CD14-positive monocyte (primary cell): ENCODE results near the gene FAM210B. TPM values are rescaled to one million over a fixed set of nuclear protein-coding genes. Genes with fewer than 3 reads are reported as not detected.

Source experiments
- DNase-seq, 3 donors: peaks; one replicate each; pipeline ENCODE4 v3.0.0-alpha.2; 2011 to 2022
- H2AFZ ChIP-seq: 2 replicates; pipeline ENCODE4 v1.6.0; 2012; ENCODE audit warnings: mild to moderate bottlenecking, low read depth, low read length, inconsistent platforms; ENCODE audit not compliant: insufficient read depth, poor library complexity, severe bottlenecking
- H3K27ac ChIP-seq, 2 donors: 1 replicate in 1 of 2; 2 replicates in 1 of 2; pipeline ENCODE4 v1.5.1; 2012 to 2013; ENCODE audit warnings: low read length in 2 of 2, control low read depth in 1 of 2, inconsistent platforms in 1 of 2, low read depth in 1 of 2, mild to moderate bottlenecking in 1 of 2
- H3K27me3 ChIP-seq, 2 donors: one replicate each; pipeline versions ENCODE4 v1.6.0 to v1.6.1; 2011 to 2013; ENCODE audit warnings: low read length in 2 of 2; ENCODE audit not compliant: control insufficient read depth in 2 of 2, insufficient read depth in 2 of 2
- H3K36me3 ChIP-seq, 2 donors: replicated peaks in 1 of 2; 1 replicate in 1 of 2; 2 replicates in 1 of 2; pipeline versions ENCODE4 v1.5.1 to v1.6.1; 2012 to 2013; ENCODE audit warnings: low read length in 2 of 2, control low read depth in 1 of 2, inconsistent platforms in 1 of 2, mild to moderate bottlenecking in 1 of 2; ENCODE audit not compliant: insufficient read depth in 2 of 2, control insufficient read depth in 1 of 2
- H3K4me1 ChIP-seq, 2 donors: 1 replicate in 1 of 2; 2 replicates in 1 of 2; pipeline versions ENCODE4 v1.5.1 to v1.6.1; 2012 to 2013; ENCODE audit warnings: low read length in 2 of 2, control low read depth in 1 of 2, inconsistent platforms in 1 of 2, mild to moderate bottlenecking in 1 of 2, moderate library complexity in 1 of 2; ENCODE audit not compliant: insufficient read depth in 2 of 2, control insufficient read depth in 1 of 2
- H3K4me2 ChIP-seq: replicated peaks from 2 replicates; pipeline ENCODE3; 2012; ENCODE audit warnings: low read length, moderate library complexity, mild to moderate bottlenecking; ENCODE audit not compliant: poor library complexity, severe bottlenecking; ENCODE audit errors: extremely low read depth
- H3K4me3 ChIP-seq, 3 experiments: fragments of 200-600 bp in 1 of 3; sonication (generic) in 1 of 3; replicated peaks in 1 of 3; 1 replicate in 2 of 3; 2 replicates in 1 of 3; pipeline ENCODE4 v1.5.1; 2011 to 2013; ENCODE audit warnings: low read length in 3 of 3, mild to moderate bottlenecking in 3 of 3, control low read depth in 2 of 3, low read depth in 2 of 3, inconsistent platforms in 1 of 3, moderate library complexity in 1 of 3
- H3K79me2 ChIP-seq: 2 replicates; pipeline ENCODE4 v1.6.0; 2012; ENCODE audit warnings: mild to moderate bottlenecking, control low read depth, inconsistent platforms, low read length, moderate library complexity; ENCODE audit not compliant: insufficient read depth
- H3K9ac ChIP-seq: 2 replicates; pipeline ENCODE4 v1.6.0; 2017; ENCODE audit warnings: low read length, mild to moderate bottlenecking; ENCODE audit not compliant: insufficient read depth, poor library complexity, severe bottlenecking
- H3K9me3 ChIP-seq, 2 donors: replicated peaks in 1 of 2; 1 replicate in 1 of 2; 2 replicates in 1 of 2; pipeline versions ENCODE4 v1.5.1 to v1.6.1; 2012 to 2013; ENCODE audit warnings: low read length in 2 of 2, control low read depth in 1 of 2; ENCODE audit not compliant: control insufficient read depth in 1 of 2, insufficient read depth in 1 of 2
- H4K20me1 ChIP-seq: 2 replicates; pipeline ENCODE4 v1.6.0; 2012; ENCODE audit warnings: mild to moderate bottlenecking, low read length, control low read depth, moderate library complexity; ENCODE audit not compliant: insufficient read depth
- H3K27ac Mint-ChIP-seq, 7 donors: one replicate each; pipeline ENCODE4 v1.8.0; 2020; ENCODE audit warnings: mild to moderate bottlenecking in 7 of 7, mixed read lengths in 7 of 7, moderate library complexity in 6 of 7, inconsistent platforms in 2 of 7
- H3K27me3 Mint-ChIP-seq, 3 donors: one replicate each; pipeline ENCODE4 v1.8.0; 2021 to 2022; ENCODE audit warnings: low read depth in 3 of 3, mild to moderate bottlenecking in 3 of 3, mixed read lengths in 3 of 3, moderate library complexity in 3 of 3, inconsistent platforms in 1 of 3
- H3K36me3 Mint-ChIP-seq, 2 donors: one replicate each; pipeline ENCODE4 v1.8.0; 2020; ENCODE audit warnings: mixed read lengths in 2 of 2, inconsistent platforms in 1 of 2, mild to moderate bottlenecking in 1 of 2
- H3K4me1 Mint-ChIP-seq: one replicate; pipeline ENCODE4 v1.8.0; 2020; ENCODE audit warnings: mild to moderate bottlenecking, mixed read lengths
- H3K4me3 Mint-ChIP-seq, 2 donors: one replicate each; pipeline ENCODE4 v1.8.0; 2020; ENCODE audit warnings: mild to moderate bottlenecking in 2 of 2, mixed read lengths in 2 of 2, moderate library complexity in 1 of 2
- H3K9me3 Mint-ChIP-seq, 7 donors: one replicate each; pipeline ENCODE4 v1.8.0; 2020 to 2022; ENCODE audit warnings: mixed read lengths in 7 of 7, mild to moderate bottlenecking in 6 of 7, moderate library complexity in 6 of 7, inconsistent platforms in 2 of 7
- WGBS: methylation state at CpG from one replicate; pipeline ENCODE4 v1.1.5; 2013; ENCODE audit warnings: missing lambda C conversion rate; ENCODE audit not compliant: insufficient coverage; 5-methylcytosine and 5-hydroxymethylcytosine counted together
- intact Hi-C, 2 donors: fragments of 100-400 bp; cut with micrococcal nuclease; formaldehyde crosslinking; loops; one replicate each; pipeline versions ENCODE4 v1.15.0 to v1.15.1; 2023
- polyA plus RNA-seq, 3 donors: library from polyadenylated mRNA; depleted of rRNA in 1 of 3; unstranded in 2 of 3; stranded (reverse) in 1 of 3; fragments of 300-500 nt in 2 of 3; fragments of >200 nt in 1 of 3; fragmentation: Illumina TruSeq in 2 of 3; gene quantifications; 1 replicate in 2 of 3; 2 replicates in 1 of 3; pipeline ENCODE4 v1.2.3, GENCODE V29; 2012 to 2021
- TF ChIP-seq, protein P1 (sequence below): fragments of 200-600 bp; IDR thresholded peaks from one replicate; pipeline ENCODE4 v1.8.0; 2022; ENCODE audit warnings: antibody characterized with exemption, mild to moderate bottlenecking

The FAM210B gene
- polyA plus RNA-seq, 3 donors = 15.2 to 41.3 (median 34.5) TPM

DNA sequence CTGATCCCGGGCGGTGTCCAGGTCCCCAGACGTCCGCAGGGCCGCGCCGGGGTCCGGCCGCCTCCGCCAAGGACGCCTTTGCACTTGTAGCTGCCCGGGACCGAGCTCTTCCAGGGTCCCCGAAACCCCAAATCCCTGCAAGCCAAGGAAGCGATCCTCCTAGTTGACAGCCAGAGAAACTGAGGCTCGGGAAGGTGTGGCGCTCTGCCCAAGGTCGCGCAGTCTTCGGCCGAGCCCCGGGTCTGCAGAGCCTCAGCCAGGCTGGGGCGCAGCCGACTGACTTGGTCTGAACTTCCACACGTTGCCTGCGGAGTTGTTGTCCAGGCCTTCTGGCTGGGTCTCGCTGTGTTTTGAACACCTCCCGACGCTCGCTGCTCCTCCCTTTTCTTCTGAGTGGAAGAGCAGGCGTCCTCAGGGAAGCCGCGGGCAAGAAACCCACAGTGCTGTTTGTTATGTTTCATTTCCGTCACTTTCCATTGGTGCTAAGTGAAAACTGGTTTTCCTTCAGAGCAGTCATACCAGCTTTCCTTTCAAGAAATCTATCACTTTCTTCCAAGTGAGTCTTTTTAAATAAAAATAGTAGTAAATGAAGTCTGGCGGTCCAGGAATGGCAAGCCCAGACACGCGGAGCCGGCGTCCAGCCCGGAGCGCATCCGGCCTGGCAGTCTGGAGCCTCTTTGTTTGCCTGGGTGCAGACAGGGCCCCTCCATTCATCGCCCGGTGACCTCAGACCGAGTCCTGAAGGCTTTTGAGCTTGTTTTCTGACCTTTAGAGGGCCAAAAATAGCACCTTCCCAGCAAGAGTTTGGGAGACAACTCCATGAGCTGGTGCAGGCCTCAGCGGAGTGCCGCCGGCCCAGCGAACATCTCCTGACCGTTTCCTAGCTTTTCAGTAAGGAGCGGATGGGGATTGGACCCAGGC, 698 bp downstream of the FAM210B start:
- peak overlapping the region; percentile 99 for H3K4me2 ChIP-seq
- H3K9ac ChIP-seq = peak overlapping the region; percentile 77
- H3K4me1 ChIP-seq = peaks cover 12 to 18% of the 10 kb centered on the region in 2 donors
- no peaks in the 10 kb centered on the region for H3K36me3 ChIP-seq
- H3K36me3 Mint-ChIP-seq = peaks cover 8 to 12% of the 10 kb centered on the region in 2 donors
- intact Hi-C loops = no loop called here
- H3K27me3 ChIP-seq = no peaks in the 10 kb centered on the region
- H3K9me3 Mint-ChIP-seq = peaks cover 0 to 1% (median 0%) of the 10 kb centered on the region in 7 donors
- peak overlapping the region; percentile 72 to 91 (median 84) for H3K27ac Mint-ChIP-seq
- TF ChIP-seq, protein P1, sequence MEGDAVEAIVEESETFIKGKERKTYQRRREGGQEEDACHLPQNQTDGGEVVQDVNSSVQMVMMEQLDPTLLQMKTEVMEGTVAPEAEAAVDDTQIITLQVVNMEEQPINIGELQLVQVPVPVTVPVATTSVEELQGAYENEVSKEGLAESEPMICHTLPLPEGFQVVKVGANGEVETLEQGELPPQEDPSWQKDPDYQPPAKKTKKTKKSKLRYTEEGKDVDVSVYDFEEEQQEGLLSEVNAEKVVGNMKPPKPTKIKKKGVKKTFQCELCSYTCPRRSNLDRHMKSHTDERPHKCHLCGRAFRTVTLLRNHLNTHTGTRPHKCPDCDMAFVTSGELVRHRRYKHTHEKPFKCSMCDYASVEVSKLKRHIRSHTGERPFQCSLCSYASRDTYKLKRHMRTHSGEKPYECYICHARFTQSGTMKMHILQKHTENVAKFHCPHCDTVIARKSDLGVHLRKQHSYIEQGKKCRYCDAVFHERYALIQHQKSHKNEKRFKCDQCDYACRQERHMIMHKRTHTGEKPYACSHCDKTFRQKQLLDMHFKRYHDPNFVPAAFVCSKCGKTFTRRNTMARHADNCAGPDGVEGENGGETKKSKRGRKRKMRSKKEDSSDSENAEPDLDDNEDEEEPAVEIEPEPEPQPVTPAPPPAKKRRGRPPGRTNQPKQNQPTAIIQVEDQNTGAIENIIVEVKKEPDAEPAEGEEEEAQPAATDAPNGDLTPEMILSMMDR = no peak
- H3K27me3 Mint-ChIP-seq = peaks cover 5 to 10% (median 7%) of the 10 kb centered on the region in 3 donors
- peaks cover 3% of the 10 kb centered on the region for H3K79me2 ChIP-seq
- H3K4me1 Mint-ChIP-seq = peaks cover 22% of the 10 kb centered on the region
- DNase-seq = peak in 1 of 3 donors; percentile 11
- no peaks in the 10 kb centered on the region for H3K9me3 ChIP-seq
- peak overlapping the region; percentile 98 for H2AFZ ChIP-seq
- WGBS = 31% methylated on average over 47 of the region's 51 CpGs
- peak overlapping the region in 1 of 2 donors; percentile 63 for H3K27ac ChIP-seq
- H4K20me1 ChIP-seq = peaks cover 4% of the 10 kb centered on the region
- peak overlapping the region; percentile 79 to 91 (median 80) for H3K4me3 ChIP-seq
- H3K4me3 Mint-ChIP-seq = peak overlapping the region; percentile 93 to 94

DNA sequence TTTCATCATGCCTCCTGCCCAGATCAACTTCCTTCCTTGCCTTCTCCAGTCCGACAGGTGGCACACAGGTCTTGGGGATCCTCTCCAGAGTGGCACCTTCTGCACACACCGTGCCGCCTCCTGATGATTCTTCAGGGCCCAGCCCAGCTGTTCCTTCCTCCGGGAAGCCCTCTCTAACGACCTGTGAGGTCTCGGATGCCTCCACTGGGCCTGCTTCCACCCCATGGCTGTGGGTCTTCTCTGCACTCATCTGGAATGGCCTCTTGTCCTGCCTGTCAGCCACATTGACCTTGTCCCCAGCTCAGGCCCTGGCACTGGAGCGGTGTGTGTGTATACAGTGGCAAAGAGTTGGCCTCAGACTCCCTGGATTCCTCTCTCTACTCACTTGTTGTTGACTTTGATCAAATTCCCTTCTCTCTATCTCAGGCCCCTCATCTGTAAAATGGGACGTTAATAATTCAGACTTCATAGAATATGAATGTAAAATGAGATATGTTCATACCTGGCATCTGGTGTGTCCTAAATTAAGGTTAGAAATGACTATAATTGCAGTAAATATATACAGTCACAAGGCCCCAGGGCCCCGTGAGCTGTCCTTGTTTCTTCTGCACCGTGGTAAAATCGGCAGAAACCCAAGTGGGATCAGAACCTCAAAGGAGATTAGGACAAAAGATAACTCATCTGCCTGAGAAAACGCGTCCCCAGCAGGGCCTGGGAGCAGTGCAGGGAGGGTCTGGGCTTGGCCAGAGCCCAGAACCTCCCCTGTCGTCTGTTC, 1.5 kb downstream of the FAM210B start:
- H3K27me3 ChIP-seq = no peaks in the 10 kb centered on the region
- TF ChIP-seq, protein P1 = no peak
- H3K4me2 ChIP-seq = peak overlapping the region; percentile 99
- intact Hi-C loops = no loop called here
- peak overlapping the region; percentile 21 to 93 for H3K4me3 Mint-ChIP-seq
- peaks cover 0 to 1% (median 0%) of the 10 kb centered on the region in 7 donors for H3K9me3 Mint-ChIP-seq
- peaks cover 4% of the 10 kb centered on the region for H4K20me1 ChIP-seq
- peaks cover 5 to 7% (median 6%) of the 10 kb centered on the region in 3 donors for H3K27me3 Mint-ChIP-seq
- no peak for DNase-seq
- peaks cover 22% of the 10 kb centered on the region for H3K4me1 Mint-ChIP-seq
- no peaks in the 10 kb centered on the region for H3K9me3 ChIP-seq
- H3K4me3 ChIP-seq = no peak overlapping the region
- H3K36me3 Mint-ChIP-seq = peaks cover 12 to 18% of the 10 kb centered on the region in 2 donors
- no peak overlapping the region for H3K27ac ChIP-seq
- 90% methylated on average over 7 of the region's 14 CpGs for WGBS
- H3K9ac ChIP-seq = no peak overlapping the region
- H3K79me2 ChIP-seq = peaks cover 3% of the 10 kb centered on the region
- H3K27ac Mint-ChIP-seq = peak overlapping the region in 4 of 7 donors; percentile 37 to 84 (median 48)
- peaks cover 12 to 18% of the 10 kb centered on the region in 2 donors for H3K4me1 ChIP-seq
- H2AFZ ChIP-seq = no peak overlapping the region
- H3K36me3 ChIP-seq = peaks cover 0 to 5% of the 10 kb centered on the region in 2 donors
